Ovary (tissue), 9 donors: ENCODE results near the gene CAMKV. TPM values are rescaled to one million over a fixed set of nuclear protein-coding genes. Genes with fewer than 3 reads are reported as not detected.

ENCODE experiments used
- DNase-seq, 5 donors: peaks; one replicate each; pipeline ENCODE4 v3.0.0-alpha.2; 2019 to 2020
- H3K27ac ChIP-seq, 2 donors: fragments of 200-600 bp; one replicate each; pipeline versions ENCODE4 v1.5.1 to v1.8.0; 2019 to 2022
- H3K27me3 ChIP-seq: fragments of 200-600 bp; one replicate; pipeline ENCODE4 v1.8.0; 2022
- H3K36me3 ChIP-seq: fragments of 200-600 bp; sonication (generic); one replicate; pipeline ENCODE4 v1.5.1; 2019
- H3K4me1 ChIP-seq: one replicate; pipeline ENCODE4 v1.8.1; 2013; ENCODE audit warnings: mild to moderate bottlenecking, moderate library complexity; ENCODE audit not compliant: insufficient read depth
- H3K4me3 ChIP-seq: fragments of 200-600 bp; sonication (generic); one replicate; pipeline ENCODE4 v1.5.1; 2017
- H3K9me3 ChIP-seq, 2 donors: fragments of 200-600 bp in 1 of 2; sonication (generic) in 1 of 2; one replicate each; pipeline versions ENCODE4 v1.5.1 to v1.8.1; 2013 to 2019; ENCODE audit warnings: mild to moderate bottlenecking in 1 of 2, moderate library complexity in 1 of 2
- EP300 ChIP-seq: sonication (generic); formaldehyde crosslinking; IDR thresholded peaks from one replicate; pipeline ENCODE4 v1.6.1; 2017; ENCODE audit warnings: antibody characterized with exemption
- POLR2A ChIP-seq: fragments of 450-650 bp; IDR thresholded peaks from one replicate; pipeline ENCODE4 v1.6.1; 2017; ENCODE audit warnings: antibody characterized with exemption, mild to moderate bottlenecking, moderate library complexity
- WGBS, 3 donors: extraction: QIAGEN DNeasy Blood & Tissue Kit in 1 of 3; methylation state at CpG; one replicate each; pipeline versions ENCODE4 v1.1.5 to v1.1.7; 2013 to 2017; 5-methylcytosine and 5-hydroxymethylcytosine counted together
- intact Hi-C, 4 donors: fragments of 100-400 bp; cut with DNase I; formaldehyde crosslinking; loops; one replicate each; pipeline versions ENCODE4 v1.11.0 to v1.15.1; 2022 to 2023
- polyA plus RNA-seq, 2 donors: library from polyadenylated mRNA; stranded (reverse); fragments of 200-250 nt in 1 of 2; fragments of 350-450 nt in 1 of 2; fragmentation: Illumina TruSeq in 1 of 2; extraction: RNeasy Lipid Tissue Mini Kit (QIAGEN cat#74804) in 1 of 2; gene quantifications; one replicate each; pipeline ENCODE4 v1.2.3, GENCODE V29; 2013 to 2014
- total RNA-seq, 7 donors: library from RNA; depleted of rRNA in 2 of 7; stranded (reverse); fragments of >200 nt in 2 of 7; fragmentation: NEBNext Ultra II Directional in 3 of 7; extraction: Animal tissue kit (Norgen Biotek cat#: 25700) in 3 of 7; gene quantifications; one replicate each; pipeline versions ENCODE4 v1.1.0 to v1.2.4, GENCODE V29; 2016 to 2023
- TF ChIP-seq, protein P1 (sequence below), 3 donors: fragments of 450-650 bp in 2 of 3; fragments of 200-600 bp in 1 of 3; IDR thresholded peaks; one replicate each; pipeline versions ENCODE4 v1.5.1 to v1.8.0; 2016 to 2022; ENCODE audit warnings: antibody characterized with exemption in 3 of 3, mild to moderate bottlenecking in 1 of 3
- donor health status: DM: no; HTN: no; CAD: no; lungs with moderate emphysema.
- donor health status: DM: no; HTN: no; CAD: no.
- donor health status: Bipolar disorder and iron deficiency.
- donor health status: DM: yes; HTN: yes; CAD: no.
- donor health status: DM: no; HTN: no; CAD: no.
- donor health status: DM: yes; HTN: yes; CAD: no.

CAMKV gene
- total and polyA plus RNA-seq, 9 donors, result 0.18 TPM; not detected in 8

- Histone ChIP-seq H3K4me3 (no peak overlapping the region), H3K27me3 (no peaks in the 10 kb centered on the region), H3K9me3 (no peaks in the 10 kb centered on the region), H3K36me3 (no peaks in the 10 kb centered on the region), H3K27ac (no peak overlapping the region), H3K4me1 (no peaks in the 10 kb centered on the region)
- TF ChIP-seq EP300 (no peak), POLR2A (no peak)
- TF ChIP-seq, protein P1, sequence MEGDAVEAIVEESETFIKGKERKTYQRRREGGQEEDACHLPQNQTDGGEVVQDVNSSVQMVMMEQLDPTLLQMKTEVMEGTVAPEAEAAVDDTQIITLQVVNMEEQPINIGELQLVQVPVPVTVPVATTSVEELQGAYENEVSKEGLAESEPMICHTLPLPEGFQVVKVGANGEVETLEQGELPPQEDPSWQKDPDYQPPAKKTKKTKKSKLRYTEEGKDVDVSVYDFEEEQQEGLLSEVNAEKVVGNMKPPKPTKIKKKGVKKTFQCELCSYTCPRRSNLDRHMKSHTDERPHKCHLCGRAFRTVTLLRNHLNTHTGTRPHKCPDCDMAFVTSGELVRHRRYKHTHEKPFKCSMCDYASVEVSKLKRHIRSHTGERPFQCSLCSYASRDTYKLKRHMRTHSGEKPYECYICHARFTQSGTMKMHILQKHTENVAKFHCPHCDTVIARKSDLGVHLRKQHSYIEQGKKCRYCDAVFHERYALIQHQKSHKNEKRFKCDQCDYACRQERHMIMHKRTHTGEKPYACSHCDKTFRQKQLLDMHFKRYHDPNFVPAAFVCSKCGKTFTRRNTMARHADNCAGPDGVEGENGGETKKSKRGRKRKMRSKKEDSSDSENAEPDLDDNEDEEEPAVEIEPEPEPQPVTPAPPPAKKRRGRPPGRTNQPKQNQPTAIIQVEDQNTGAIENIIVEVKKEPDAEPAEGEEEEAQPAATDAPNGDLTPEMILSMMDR (IDR thresholded peaks at IDR 0.05), result no peak
- intact Hi-C loops, result no loop called here
- no peak for DNase-seq
- WGBS, 3 donors, result 66 to 74% (median 70%) methylated on average over 5 of the region's 5 CpGs
These were observed 26.6 kb upstream of the CAMKV start for GRCh38 chr3:49896345-49896744.

- 95 to 97% (median 96%) methylated on average over 9 of the region's 9 CpGs for WGBS, 3 donors
- H3K27me3 ChIP-seq, result no peaks in the 10 kb centered on the region
- TF ChIP-seq POLR2A (no peak), EP300 (no peak)
- TF ChIP-seq, protein P1 (IDR thresholded peaks at IDR 0.05), result no peak
- no peak overlapping the region for H3K27ac ChIP-seq
- DNase-seq, result no peak
- H3K4me3 ChIP-seq, result no peak overlapping the region
- H3K36me3 ChIP-seq, result no peaks in the 10 kb centered on the region
- no peaks in the 10 kb centered on the region for H3K9me3 ChIP-seq
- intact Hi-C loops, result no loop called here
- no peaks in the 10 kb centered on the region for H3K4me1 ChIP-seq
These were observed 26.1 kb upstream of the CAMKV start for GRCh38 chr3:49895791-49896190.

GRCh38 chr3:49889296-49889695 lies 19.6 kb upstream of the CAMKV start:
- DNase-seq, result no peak
- H3K27ac ChIP-seq, result no peak overlapping the region
- TF ChIP-seq POLR2A (no peak), EP300 (no peak)
- TF ChIP-seq, protein P1 (IDR thresholded peaks at IDR 0.05), result no peak
- H3K4me1 ChIP-seq, result no peaks in the 10 kb centered on the region
- intact Hi-C loops, result no loop called here
- no peak overlapping the region for H3K4me3 ChIP-seq
- H3K9me3 ChIP-seq, result no peaks in the 10 kb centered on the region
- no peaks in the 10 kb centered on the region for H3K27me3 ChIP-seq
- no peaks in the 10 kb centered on the region for H3K36me3 ChIP-seq
- 69 to 70% (median 70%) methylated on average over 10 of the region's 10 CpGs for WGBS, 3 donors

DNA sequence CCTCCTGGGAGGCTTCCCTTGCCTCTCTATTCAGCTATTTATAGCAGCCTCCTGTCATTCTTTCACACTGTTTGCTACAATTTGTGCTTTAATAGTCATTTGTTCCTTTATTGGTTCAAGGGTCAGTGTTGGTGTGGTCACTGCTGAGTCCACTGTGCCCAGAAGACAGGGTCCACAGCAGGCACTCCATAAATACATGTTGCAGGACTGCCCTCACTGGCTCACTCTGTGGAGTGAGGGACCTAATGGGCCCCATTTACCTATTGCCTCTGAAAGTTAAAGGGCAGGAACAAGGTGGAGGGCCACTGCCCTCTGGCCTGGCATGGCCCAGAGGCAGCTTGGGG lies 17.2 kb upstream of the CAMKV start:
- TF ChIP-seq, protein P1 (IDR thresholded peaks at IDR 0.05), result no peak
- Histone ChIP-seq H3K9me3 (no peaks in the 10 kb centered on the region), H3K4me1 (no peaks in the 10 kb centered on the region), H3K27me3 (no peaks in the 10 kb centered on the region), H3K4me3 (no peak overlapping the region), H3K36me3 (no peaks in the 10 kb centered on the region), H3K27ac (no peak overlapping the region)
- no peak for DNase-seq
- intact Hi-C loops, result no loop called here

- DNase-seq, result no peak
- TF ChIP-seq EP300 (no peak), POLR2A (no peak)
- TF ChIP-seq, protein P1 (IDR thresholded peaks at IDR 0.05), result no peak
- H3K4me3 ChIP-seq, result no peak overlapping the region
- 82 to 97% (median 92%) methylated on average over 4 of the region's 4 CpGs for WGBS, 3 donors
- intact Hi-C loops, result no loop called here
- H3K9me3 ChIP-seq, result no peaks in the 10 kb centered on the region
- H3K4me1 ChIP-seq, result no peaks in the 10 kb centered on the region
- no peak overlapping the region for H3K27ac ChIP-seq
- H3K36me3 ChIP-seq, result no peaks in the 10 kb centered on the region
- H3K27me3 ChIP-seq, result no peaks in the 10 kb centered on the region
These were observed 14.3 kb upstream of the CAMKV start for GRCh38 chr3:49883998-49884397.
